ENCODE data around the gene LZTS2.

LZTS2 gene

GRCh38 chr10:101054351-101054750, 54.7 kb downstream of the LZTS2 start:
- no peak for DNase-seq (ENCODE audit: low spot score)

DNA sequence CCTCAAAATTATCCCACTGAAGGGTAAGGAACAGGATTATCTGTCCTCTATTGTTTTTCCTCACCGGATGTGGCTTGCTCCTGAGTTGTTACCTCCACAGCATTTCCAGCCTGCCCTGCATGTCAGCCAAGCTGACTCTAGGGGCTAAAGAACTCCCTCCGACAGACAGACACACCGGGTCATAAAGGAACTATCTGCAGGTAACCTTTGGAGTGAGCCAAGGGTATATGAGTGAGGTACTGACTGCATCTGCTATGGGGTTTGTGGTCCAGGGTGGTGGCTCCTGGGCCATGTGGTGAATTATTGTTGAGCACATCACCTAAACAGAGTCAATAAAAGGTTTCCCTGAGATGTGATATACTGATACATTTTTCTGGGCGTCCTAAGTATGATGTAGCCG, 55.3 kb downstream of the LZTS2 start:
- no peak for DNase-seq (ENCODE audit: low spot score)

DNA sequence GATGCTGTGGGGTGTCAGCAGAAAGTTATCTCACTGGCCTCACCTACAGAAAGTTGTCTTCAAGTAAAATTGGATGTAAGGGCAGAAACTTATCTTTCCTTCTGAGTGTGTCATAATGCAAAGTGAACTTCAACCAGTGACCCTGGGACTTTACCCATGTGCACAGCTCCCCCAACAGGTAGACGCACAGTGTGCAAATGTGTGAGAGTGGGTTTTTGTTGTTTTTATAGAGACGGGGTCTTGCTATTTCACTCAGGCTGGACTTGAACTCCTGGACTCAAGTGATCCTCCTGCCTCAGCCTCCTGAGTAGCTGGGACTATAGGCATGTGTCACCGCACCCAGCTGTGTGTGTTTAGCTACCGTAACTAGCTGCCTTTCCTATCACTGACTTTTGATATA, 55.8 kb downstream of the LZTS2 start:
- no peak for DNase-seq (ENCODE audit: low spot score)

DNA sequence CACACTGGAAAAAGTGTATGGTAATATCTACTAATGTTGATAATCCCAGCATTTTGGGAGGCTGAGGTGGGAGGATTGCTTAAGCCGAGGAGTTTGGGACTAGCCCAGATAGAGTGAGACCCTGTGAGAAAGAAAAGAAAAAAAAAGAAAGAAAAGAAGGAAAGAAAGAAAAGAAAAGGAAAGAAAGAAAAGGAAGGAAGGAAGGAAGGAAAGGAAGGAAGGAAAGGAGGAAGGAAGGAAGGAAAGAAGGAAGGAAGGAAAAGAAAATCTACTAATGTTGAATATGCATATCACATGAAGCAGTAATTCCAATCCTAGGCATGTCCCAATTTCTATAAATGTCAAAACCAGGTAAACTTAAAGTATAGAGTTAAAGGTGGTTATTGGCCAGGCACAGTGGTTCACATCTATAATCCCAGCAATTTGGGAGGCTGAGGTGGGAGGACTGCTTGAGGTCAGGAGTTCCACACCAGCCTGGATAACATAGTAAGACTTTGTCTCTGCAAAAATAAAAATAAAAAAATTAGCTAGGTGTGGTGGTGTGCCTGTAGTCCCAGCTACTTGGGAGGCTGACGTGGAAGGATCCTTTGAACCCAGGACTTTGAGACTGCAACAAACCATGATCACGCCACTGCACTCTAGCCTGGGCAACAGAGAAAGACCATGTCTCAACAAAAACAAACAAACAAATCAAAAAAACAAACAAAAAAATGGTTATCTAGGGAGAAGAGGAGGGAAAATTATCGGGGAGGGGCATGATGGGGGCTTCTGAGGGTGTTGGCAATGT, 57.0 kb downstream of the LZTS2 start:
- no peak for DNase-seq (ENCODE audit: low spot score)

All from COLO829 (cell line).